ENCODE data around the gene SCARB1.

- no peak for TF ChIP-seq CTCF (IDR thresholded peaks at IDR 0.05; ENCODE audit: poor library complexity)
- no peak for TF ChIP-seq EZH2 (IDR thresholded peaks at IDR 0.05; ENCODE audit: borderline replicate concordance)
Measured at GRCh38 chr12:124757329-124757728, 106.3 kb downstream of the SCARB1 start.
